Cerebellar nuclear complex (tissue), 1 donor: Measurements from ENCODE around the gene SSNA1.

Experiments
- DNase-seq, 2 experiments: peaks; one replicate each; lab custom pipeline; 2025; lab: John Stamatoyannopoulos, UW

The SSNA1 gene

DNA sequence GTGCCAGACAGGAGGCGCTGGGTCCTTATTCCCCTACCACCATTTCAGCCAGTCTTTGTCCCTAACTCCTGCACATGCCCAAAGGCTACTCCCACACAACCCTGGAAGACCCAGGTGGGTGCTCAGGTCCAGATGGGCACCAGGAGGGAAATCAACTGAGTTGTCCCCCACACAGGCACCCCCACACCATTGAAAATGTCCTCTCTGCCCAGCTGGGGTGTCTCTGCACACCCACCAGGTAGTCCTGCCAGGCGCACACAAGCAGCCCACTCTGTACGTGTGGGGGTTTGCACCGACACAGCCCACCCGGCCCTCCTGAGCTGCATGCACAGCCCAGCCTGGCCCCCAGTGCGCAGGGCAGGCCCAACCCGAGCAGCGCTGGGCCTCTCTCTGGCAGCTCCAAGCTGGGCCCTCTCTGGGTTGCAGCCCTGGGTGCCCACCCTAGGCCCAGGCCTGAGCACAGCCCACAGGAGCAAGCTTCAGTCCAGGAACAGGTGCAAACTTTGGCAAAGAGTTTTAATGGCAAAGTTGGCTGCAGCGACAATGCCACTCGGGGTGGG is 31.4 kb downstream of the SSNA1 start:
- no peak for DNase-seq

DNA sequence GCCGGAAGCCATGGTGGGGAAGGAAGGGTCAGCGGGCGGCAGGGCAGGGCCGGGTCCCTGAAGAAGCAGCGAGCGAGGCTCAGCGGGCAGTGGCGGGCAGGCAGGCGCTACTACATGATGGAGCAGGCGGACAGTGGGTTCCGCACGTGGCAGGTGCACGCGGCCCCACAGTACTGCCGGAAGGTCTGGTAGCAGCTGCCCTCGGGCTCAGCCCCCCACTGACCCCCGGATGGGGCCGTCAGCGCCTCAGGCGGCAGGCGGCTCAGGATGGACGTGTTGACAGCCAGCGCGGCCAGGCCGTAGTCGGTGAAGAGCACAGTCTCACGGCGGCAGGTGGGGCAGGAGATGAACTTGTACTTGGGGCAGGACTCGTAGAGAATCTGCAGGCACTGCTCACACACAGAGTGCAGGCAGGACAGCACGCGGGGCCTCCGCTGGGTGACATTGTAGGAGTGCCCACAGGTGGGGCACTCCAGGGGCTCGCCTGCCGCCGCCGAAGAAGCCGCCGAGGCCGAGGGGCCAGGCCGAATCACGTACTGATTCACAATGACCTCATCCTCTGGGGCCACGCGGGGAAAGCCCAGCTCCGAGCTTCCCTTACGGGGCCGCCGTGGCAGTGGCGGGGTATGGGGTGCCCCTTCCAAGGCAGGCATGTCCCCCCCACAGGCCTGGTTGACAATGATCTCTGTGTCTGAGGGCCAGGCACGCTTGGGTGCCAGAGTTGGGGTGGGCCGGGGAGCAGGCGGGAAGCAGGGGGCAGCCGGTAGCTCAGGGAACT is 32.0 kb downstream of the SSNA1 start:
- DNase-seq: no peak

- no peak for DNase-seq
Observed at GRCh38 chr9:137221095-137221505, 32.6 kb downstream of the SSNA1 start.

DNA sequence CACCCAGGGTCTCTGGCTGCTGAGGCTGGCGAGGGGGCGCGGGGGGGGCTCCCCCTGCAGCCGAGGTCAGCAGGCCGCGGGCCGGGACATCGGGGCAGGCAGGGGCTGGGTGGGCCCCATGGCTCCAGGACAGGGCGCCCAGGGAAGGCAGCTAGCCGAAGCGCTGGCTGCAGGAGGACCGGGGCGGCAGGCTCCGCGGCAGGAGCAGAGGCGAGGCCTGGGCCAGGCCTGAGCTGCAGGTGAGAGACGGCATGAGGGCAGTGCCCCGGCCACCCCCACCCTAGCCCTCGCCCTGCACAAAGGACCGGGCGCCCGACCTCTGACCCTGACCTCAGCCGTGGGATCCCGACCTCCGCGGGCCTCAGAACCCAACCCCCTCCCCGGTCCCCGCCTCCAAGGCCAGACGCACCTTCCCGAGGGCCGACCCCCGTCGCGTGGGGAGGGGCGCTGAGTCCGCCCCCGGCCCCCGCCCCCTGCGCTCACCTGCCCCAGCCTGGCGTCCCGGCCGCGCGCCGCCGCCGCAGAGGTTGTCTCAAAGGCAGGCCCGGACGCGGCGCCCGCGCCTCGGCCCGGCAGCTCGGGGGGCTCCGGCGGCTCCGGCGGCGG is 33.1 kb downstream of the SSNA1 start:
- DNase-seq: no peak

DNA sequence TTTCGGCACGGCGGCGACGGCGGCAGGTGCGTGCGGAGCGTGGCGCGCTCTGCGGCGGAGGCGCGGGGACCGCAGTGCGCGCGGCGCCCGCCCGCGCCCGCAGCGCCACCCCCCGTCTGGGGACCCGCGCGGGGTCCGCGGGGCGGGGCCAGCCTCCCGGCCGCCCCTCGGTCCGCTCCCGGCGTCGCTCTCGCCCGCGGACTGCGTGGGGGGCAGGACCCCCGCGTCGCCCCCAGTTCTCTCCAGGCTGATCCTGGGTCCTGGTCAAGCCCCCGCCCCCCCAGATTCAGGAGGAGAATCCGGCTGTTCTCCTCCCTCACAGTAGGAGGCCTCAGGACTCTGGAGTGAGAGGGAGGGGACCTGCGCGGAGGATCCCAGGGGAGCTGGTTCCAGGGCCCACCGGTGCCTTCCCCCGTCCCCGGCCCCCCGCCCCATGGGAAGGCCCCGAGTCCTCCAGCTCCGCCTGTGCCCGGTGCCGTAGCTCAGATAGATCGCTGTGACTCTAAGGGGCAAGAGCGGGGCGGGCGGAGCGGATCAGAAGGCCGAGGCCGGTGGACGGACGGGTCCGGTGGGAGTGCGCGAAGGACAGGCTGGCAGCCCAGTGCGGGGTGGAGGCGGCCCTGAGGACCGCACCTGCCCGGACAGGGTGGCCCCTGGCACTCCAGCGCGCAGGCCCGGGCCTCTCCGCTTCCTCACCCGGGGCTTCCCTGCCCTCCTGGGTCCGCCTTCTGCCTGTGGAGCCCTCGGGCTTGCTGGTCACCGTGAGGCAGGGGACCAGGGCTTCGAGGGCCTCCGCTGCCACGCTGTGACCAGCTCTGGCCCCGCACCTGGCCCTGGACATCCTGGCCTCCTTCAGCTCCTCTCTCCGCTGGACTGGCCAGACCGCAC is 34.0 kb downstream of the SSNA1 start, which contains the start of gene RNF208:
RNF208 (minus strand) TSS at position 51 of the 888 bp plus-strand sequence. CDS start 1,028 bp downstream, outside the sequence.
- no peak for DNase-seq

DNA sequence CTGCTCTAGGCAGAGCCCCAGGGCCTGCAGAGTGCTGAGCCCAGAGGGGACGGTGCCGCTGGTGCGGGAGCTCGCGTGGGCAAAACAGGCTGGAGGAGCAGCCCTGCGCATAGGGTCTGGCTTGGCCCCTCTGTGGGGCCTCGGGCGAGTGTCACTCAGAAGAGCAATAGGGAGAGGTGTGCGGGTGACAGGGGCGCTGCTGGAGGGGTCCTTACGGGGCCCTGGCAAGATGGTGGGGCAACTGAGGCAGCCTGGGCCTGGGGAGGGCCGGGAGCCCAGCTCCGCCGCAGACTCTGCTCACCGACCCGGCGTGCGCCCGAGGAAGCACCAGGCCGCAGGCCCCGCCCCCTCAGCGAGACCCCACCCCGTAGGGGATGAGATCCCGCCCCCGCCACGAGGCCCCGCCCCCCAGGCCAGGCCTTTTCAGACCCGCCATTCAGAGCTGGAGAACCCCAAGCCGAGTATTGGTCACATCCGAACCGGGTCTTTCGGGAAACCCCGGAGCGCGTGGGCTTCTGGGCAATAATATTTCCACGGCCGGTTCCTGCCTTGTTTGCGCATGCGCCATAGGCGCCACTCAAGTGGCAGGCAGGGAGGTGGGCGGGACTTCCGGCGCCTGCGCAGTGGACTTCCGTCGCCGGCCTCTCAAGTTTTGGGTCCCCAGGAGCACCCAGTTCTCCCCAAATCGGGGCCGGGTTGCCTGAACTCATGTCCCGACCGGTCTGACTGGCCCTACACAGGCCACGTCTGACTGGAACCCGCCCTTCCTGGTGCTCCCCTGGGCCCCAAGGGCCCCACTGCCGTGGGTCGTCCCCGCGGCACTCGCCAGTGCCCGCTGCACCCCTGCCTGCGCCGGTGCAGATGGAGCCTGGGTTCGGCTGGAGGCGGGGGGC is 34.8 kb downstream of the SSNA1 start:
- peak; percentile 72 to 79 for DNase-seq

DNA sequence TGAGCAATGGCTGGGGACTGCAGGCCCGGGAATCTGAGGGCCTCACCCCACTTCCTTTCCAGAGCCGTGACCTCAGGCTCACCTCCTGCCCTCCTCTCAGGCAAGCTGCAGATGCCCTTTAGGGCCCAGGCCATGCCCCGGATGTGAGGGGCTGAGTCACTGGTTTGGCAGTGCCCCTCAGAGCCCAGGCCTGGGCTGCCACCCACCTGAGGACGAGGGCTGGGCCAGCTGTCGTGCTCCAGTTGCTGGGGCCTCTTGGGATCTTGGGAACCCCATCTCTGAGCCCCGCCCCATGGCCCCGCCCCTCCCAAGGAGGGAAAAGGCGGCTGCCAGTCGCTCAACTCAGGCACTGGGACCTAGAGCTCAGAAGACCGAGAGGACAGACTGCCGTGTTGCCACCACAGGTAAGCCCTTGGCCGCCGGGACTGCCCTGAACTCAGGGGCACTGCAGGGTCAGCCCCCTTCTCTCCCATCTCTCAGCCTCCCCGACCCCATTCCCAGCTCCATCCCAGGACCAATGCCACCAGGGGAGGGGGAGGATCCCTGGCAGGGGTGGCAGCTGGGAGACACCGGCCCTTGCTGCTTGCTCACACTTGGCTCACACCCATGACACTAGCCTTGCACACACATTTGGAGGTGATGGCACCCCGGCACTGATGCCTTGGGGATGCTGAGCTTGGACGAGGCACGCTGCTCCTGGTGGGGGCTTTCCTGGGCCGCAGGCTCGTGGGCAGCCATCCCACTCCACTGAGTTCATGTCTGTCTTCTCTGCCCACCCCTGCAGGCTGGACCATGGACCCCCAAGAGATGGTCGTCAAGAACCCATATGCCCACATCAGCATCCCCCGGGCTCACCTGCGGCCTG is 36.6 kb downstream of the SSNA1 start, which contains the start of gene CYSRT1:
CYSRT1 (plus strand) TSS at position 345 of the 865 bp plus-strand sequence; CDS start at position 793, 448 bp downstream.
- no peak for DNase-seq

DNA sequence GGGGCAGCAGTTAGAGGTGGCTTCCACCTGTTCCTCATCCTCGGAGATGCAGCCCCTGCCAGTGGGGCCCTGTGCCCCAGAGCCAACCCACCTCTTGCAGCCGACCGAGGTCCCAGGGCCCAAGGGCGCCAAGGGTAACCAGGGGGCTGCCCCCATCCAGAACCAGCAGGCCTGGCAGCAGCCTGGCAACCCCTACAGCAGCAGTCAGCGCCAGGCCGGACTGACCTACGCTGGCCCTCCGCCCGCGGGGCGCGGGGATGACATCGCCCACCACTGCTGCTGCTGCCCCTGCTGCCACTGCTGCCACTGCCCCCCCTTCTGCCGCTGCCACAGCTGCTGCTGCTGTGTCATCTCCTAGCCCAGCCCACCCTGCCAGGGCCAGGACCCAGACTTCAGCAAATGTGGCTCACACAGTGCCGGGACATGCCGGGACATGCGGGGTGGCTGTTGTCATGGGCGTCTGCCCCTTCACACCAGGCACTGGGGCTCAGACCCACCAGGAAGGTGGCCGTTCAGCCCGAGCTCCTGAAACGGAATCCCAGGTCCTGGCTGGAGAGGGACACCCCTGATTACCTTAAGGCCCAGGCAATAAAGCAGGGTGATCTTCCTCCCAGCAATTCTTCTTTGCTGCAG is 37.3 kb downstream of the SSNA1 start:
- DNase-seq: no peak

DNA sequence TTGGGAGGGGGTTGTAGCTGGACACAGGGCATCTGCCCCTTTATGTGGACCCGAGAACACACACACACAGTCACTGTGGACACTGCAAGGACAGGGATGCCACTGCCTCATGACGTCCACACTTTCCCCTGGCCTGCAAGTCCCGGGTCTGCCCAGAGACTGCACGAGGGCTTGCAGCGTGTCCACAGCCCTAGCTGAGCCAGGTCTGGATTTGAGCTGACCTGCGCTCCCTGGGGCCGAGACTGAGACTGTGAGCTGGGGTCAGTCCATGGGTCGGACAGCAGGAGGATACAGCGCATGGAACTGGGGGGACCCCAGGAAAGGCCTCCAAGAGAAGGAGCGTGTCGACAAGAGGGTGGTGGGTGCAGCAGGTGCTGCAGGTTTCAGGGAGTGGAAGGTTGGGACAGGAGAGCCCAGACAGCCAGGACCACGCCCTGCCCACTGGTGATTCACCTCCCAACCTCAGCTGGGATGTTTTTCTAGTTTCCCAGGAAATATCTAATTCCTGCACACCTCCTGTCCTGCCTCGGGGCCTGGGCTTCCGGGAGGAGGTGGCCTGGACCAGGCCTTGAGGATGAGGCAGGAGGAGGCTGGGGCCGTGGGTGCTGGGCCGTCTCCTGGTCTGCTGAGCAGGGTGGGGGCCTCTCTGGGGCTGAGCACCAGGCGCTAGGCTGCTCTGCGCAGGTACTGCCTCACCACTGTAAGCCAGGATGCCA is 38.0 kb downstream of the SSNA1 start:
- no peak for DNase-seq

- peak in 1 of 2 experiments; percentile 49 for DNase-seq
Observed at GRCh38 chr9:137227054-137227852, 38.8 kb downstream of the SSNA1 start, which contains the start of gene RNF224. TSS of gene RNF224 (plus strand) at chr9:137227502. CDS start at chr9:137228336, 834 bp downstream.

- DNase-seq: no peak
Observed at GRCh38 chr9:137227853-137228505, 39.5 kb downstream of the SSNA1 start.

DNA sequence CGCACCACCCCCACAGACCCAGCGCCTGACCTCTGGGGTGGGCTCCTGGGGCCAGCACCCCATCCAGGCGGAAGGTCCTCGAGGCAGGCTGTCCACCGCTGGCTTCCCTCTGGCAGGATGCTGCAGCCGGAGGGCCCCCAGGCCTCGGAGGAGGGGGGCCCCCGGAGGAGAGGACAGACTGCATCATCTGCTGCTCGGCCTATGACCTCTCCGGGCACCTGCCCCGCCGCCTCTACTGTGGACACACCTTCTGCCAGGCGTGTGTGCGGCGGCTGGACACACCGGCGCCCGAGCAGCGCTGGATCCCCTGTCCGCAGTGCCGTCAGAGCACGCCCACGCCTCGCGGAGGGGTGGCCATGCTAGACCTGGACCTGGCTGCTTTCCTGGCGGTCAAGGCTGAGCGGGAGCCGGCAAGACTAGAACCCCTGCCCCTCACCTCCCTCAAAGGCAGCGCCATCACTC is 40.1 kb downstream of the SSNA1 start:
- DNase-seq: no peak

GRCh38 chr9:137228968-137229896 is 40.8 kb downstream of the SSNA1 start:
- DNase-seq: no peak

DNA sequence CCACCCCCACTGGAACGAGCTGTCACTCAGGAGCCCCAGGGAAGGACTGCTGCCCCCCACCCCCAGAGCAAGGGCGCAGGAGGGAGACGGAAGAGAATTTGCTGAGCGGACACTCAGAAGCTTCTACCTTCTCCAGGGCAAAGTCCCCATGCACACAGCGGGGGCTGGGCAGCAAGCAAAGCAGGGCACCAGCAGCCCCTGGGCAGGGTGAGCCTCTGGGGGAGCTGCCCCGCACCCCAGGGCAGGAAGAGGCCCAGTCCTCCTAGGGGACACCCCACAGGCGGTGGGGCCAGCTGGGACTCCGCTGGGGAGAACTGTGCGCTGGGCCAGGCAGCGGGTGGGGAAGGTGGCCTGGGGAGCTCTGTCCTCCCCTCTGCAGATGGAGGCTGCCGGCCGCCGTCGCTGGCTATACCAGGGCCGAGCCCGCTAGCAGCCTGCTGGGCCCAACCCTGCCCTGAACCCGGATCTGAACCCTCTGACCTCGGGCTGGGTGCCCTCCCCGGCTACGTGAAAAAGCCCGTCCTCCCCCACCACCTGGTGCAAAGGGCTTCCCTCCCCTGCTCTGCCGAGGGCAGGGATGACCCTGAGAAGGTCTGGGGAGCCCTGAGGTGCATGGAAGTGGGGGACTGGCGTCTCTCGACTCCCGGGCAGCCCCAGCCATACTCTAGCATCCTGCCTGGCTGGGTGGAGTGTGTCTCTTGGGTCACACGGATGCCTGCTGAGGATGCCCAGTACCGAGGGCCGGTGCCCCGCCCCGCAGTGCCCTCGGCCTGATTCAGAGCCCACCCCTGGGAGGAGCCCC is 41.6 kb downstream of the SSNA1 start:
- no peak for DNase-seq

DNA sequence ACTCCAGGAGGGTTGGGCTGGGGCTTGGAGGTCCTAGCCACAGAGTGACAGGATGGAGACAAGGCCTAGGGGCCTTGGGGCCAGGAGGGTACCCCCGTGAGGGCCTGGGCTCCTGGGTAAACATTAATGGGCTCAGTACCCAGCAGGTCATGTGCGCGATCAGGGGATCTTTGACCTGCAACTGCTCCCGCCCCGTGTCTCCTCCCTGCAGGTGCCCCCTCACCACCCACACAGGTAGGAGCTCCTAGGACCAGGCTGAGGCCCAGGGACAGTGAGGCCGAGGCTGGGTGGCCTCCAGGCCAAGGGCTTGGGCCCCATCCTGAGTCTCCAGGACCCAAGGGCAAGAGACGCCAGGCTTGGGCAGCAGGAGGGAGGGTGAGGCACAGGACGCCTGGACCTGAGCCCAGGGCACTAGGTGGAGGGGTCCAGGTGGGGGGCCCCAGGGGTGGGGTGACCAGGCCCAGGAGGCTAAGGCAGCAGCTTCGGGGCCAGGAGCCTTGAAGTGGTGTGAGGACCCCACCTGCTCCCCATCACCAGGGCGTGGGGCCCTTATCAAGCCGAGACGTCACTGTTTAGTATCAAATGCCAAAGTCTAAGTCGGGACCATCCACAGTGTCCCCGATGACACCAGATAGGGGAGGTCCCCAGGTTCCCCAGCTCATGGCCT is 42.4 kb downstream of the SSNA1 start, which contains the start of gene SLC34A3:
SLC34A3 (plus strand) TSS at position 197 of the 667 bp plus-strand sequence. CDS start 802 bp downstream, outside the sequence.
- DNase-seq: no peak
